GM12878 (cell line): Measurements from ENCODE around the gene SCGB3A1. TPM values are rescaled to one million over a fixed set of nuclear protein-coding genes. Genes with fewer than 3 reads are reported as not detected.

Source experiments
- ATAC-seq: fragments of 200-7000 bp; cut with Tn5 transposase; 3 replicates; pipeline ENCODE4 v1.9.1; 2020; ENCODE audit warnings: mild to moderate bottlenecking, moderate library complexity
- BruUV-seq: library from RNA; stranded (reverse); fragments of 400-500 nt; replicated peaks from 2 replicates; lab custom pipeline; 2021; lab: Mats Ljungman, UMichigan
- CTCF ChIA-PET: fragments of 300-600 bp; sonication (Branson Sonifier 250); formaldehyde crosslinking; extraction: SDS; loops from one replicate; lab custom pipeline; 2021; ENCODE audit warnings: inconsistent platforms; lab: Yijun Ruan, JAX
- POLR2A ChIA-PET: fragments of 350-600 bp; formaldehyde crosslinking; extraction: SDS; loops from one replicate; lab custom pipeline; 2021; ENCODE audit warnings: inconsistent platforms; lab: Charles Lee
- RAD21 ChIA-PET: fragments of 300-600 bp; sonication (Branson Sonifier 250); formaldehyde crosslinking; loops from one replicate; lab custom pipeline; 2023; ENCODE audit warnings: antibody characterized with exemption; ENCODE audit not compliant: unreplicated experiment; lab: Charles Lee
- SMC1A ChIA-PET: fragments of 300-600 bp; sonication (Branson Sonifier 250); formaldehyde crosslinking; loops from one replicate; lab custom pipeline; 2023; ENCODE audit not compliant: unreplicated experiment, uncharacterized antibody; lab: Charles Lee
- DNase-seq: peaks from one replicate; pipeline ENCODE4 v3.0.0-alpha.2; 2011; ENCODE audit warnings: low read depth, low spot score
- FAIRE-seq: peaks from 3 replicates; lab custom pipeline; 2011; peaks lifted over from hg19 to GRCh38; lab: Jason Lieb, UNC
- H2AFZ ChIP-seq: 2 replicates; pipeline ENCODE4 v1.6.0; 2011; ENCODE audit warnings: low read depth, low read length, control low read depth; ENCODE audit not compliant: control insufficient read depth
- H3K27ac ChIP-seq: 2 replicates; pipeline ENCODE4 v1.5.1; 2011; ENCODE audit warnings: control low read depth; ENCODE audit not compliant: control insufficient read depth, insufficient read depth
- H3K27me3 ChIP-seq, 2 experiments: replicated peaks in 1 of 2; 2 replicates each; pipeline versions ENCODE4 v1.6.0 to v1.6.1; 2011; ENCODE audit warnings: low read length in 1 of 2; ENCODE audit not compliant: control insufficient read depth in 2 of 2, insufficient read depth in 2 of 2
- H3K36me3 ChIP-seq, 2 experiments: 2 replicates each; pipeline ENCODE4 v1.5.1; 2011; ENCODE audit warnings: low read length in 1 of 2; ENCODE audit not compliant: control insufficient read depth in 2 of 2, insufficient read depth in 2 of 2
- H3K4me1 ChIP-seq: 2 replicates; pipeline ENCODE4 v1.6.1; 2011; ENCODE audit warnings: mild to moderate bottlenecking, low read length, moderate library complexity, mixed read lengths; ENCODE audit not compliant: control insufficient read depth, insufficient read depth
- H3K4me2 ChIP-seq: 2 replicates; pipeline ENCODE4 v1.6.0; 2011; ENCODE audit warnings: control low read depth; ENCODE audit not compliant: control insufficient read depth, insufficient read depth
- H3K4me3 ChIP-seq: fragments of 200-600 bp; sonication (generic); 2 replicates; pipeline ENCODE4 v1.5.1; 2016
- H3K79me2 ChIP-seq: 2 replicates; pipeline ENCODE4 v1.6.0; 2011; ENCODE audit warnings: low read length; ENCODE audit not compliant: control insufficient read depth, insufficient read depth
- H3K9ac ChIP-seq: 2 replicates; pipeline ENCODE4 v1.8.0; 2011; ENCODE audit warnings: low read length, control low read depth, mixed read lengths; ENCODE audit not compliant: control insufficient read depth, insufficient read depth
- H3K9me3 ChIP-seq: replicated peaks from 3 replicates; pipeline ENCODE4 v1.5.1; 2011; ENCODE audit warnings: mild to moderate bottlenecking, low read length; ENCODE audit not compliant: control insufficient read depth, insufficient read depth
- H4K20me1 ChIP-seq: 2 replicates; pipeline ENCODE4 v1.6.0; 2011; ENCODE audit not compliant: control insufficient read depth, insufficient read depth
- CEBPB ChIP-seq, 2 experiments: fragments of 150-350 bp in 1 of 2; IDR thresholded peaks; 2 replicates each; pipeline ENCODE4 v1.6.1; 2012 to 2014; ENCODE audit warnings: low read depth in 2 of 2, low read length in 2 of 2, borderline replicate concordance in 1 of 2, inconsistent platforms in 1 of 2
- CREB1 ChIP-seq: IDR thresholded peaks from 2 replicates; pipeline ENCODE4 v1.6.1; 2012; ENCODE audit warnings: low read depth, mild to moderate bottlenecking, inconsistent platforms
- EGR1 ChIP-seq, 2 experiments: IDR thresholded peaks; 1 replicate in 1 of 2; 2 replicates in 1 of 2; pipeline ENCODE4 v1.6.1; 2011 to 2012; ENCODE audit warnings: low read depth in 2 of 2, low read length in 2 of 2, borderline replicate concordance in 1 of 2, mild to moderate bottlenecking in 1 of 2, moderate library complexity in 1 of 2
- ETV6 ChIP-seq, 2 experiments: fragments of 450-650 bp in 1 of 2; IDR thresholded peaks in 1 of 2; conservative IDR thresholded peaks in 1 of 2; 2 replicates each; pipeline ENCODE4 v1.6.1; 2014; ENCODE audit warnings: antibody characterized with exemption in 1 of 2, borderline replicate concordance in 1 of 2, low read depth in 1 of 2, mild to moderate bottlenecking in 1 of 2, moderate library complexity in 1 of 2
- IRF4 ChIP-seq: IDR thresholded peaks from 2 replicates; pipeline ENCODE4 v1.6.1; 2011; ENCODE audit warnings: low read depth, low read length
- MEF2A ChIP-seq: IDR thresholded peaks from 2 replicates; pipeline ENCODE4 v1.6.1; 2011; ENCODE audit warnings: low read depth, mild to moderate bottlenecking, low read length, moderate library complexity; ENCODE audit not compliant: insufficient read depth
- MYC ChIP-seq: IDR thresholded peaks from 2 replicates; pipeline ENCODE4 v1.6.1; 2011; ENCODE audit warnings: mild to moderate bottlenecking, low read length, moderate library complexity, inconsistent platforms; ENCODE audit not compliant: insufficient read depth, insufficient replicate concordance, insufficient read length, severe bottlenecking
- POU2F2 ChIP-seq: IDR thresholded peaks from 3 replicates; pipeline ENCODE4 v1.6.1; 2011; ENCODE audit warnings: low read depth, mild to moderate bottlenecking, low read length, borderline replicate concordance
- RELA ChIP-seq: fragments of 450-650 bp; IDR thresholded peaks from 2 replicates; pipeline ENCODE4 v1.8.0; 2014; ENCODE audit warnings: borderline replicate concordance; ENCODE audit not compliant: partially characterized antibody
- TBL1XR1 ChIP-seq: IDR thresholded peaks from 2 replicates; pipeline ENCODE4 v1.6.1; 2012; ENCODE audit warnings: low read depth, low read length, improper control_type of control experiment
- WGBS: methylation state at CpG from one replicate; pipeline ENCODE4 v1.1.6; 2016; ENCODE audit warnings: low lambda C conversion rate; ENCODE audit not compliant: insufficient replicate concordance, insufficient coverage; ENCODE audit errors: missing lambda C conversion rate; 5-methylcytosine and 5-hydroxymethylcytosine counted together
- in situ Hi-C: fragments of 300-500 bp; cut with MboI; formaldehyde crosslinking; loops from 9 replicates; pipeline ENCODE4 v1.14.3; 2018; ENCODE audit warnings: mixed read lengths
- intact Hi-C: fragments of 100-400 bp; cut with micrococcal nuclease; formaldehyde crosslinking; loops from one replicate; pipeline ENCODE4 v1.14.2; 2022; ENCODE audit not compliant: unreplicated experiment
- polyA plus RNA-seq, 11 experiments: library from polyadenylated mRNA; depleted of rRNA in 4 of 11; unstranded in 6 of 11; stranded (reverse) in 5 of 11; fragments of >200 nt; fragmentation: Nextera tagmentation in 4 of 11; fragmentation: Illumina TruSeq in 1 of 11; extraction: Ambion mirVana in 4 of 11; extraction: Trizol in 1 of 11; gene quantifications; 1 replicate in 1 of 11; 2 replicates in 10 of 11; pipeline versions ENCODE4 v1.2.1 to v1.2.3, GENCODE V29; 2011 to 2016; ENCODE audit warnings: inconsistent platforms in 2 of 11, missing spikeins in 2 of 11, low read depth in 1 of 11
- total RNA-seq, 4 experiments: library from RNA; depleted of rRNA in 3 of 4; stranded (reverse); fragments of >200 nt in 3 of 4; fragmentation: Illumina TruSeq in 1 of 4; extraction: Trizol in 1 of 4; gene quantifications; 2 replicates each; pipeline versions ENCODE4 v1.2.1 to v1.2.3, GENCODE V29; 2013 to 2021
- TF ChIP-seq, protein P1 (sequence below): fragments of 450-650 bp; IDR thresholded peaks from 2 replicates; pipeline ENCODE4 v1.6.1; 2018; ENCODE audit warnings: mild to moderate bottlenecking, low read depth, moderate library complexity; ENCODE audit not compliant: partially characterized antibody
- TF ChIP-seq, protein P2 (sequence below): fragments of 450-650 bp; IDR thresholded peaks from 2 replicates; pipeline ENCODE4 v1.6.1; 2017; ENCODE audit warnings: low read depth, mild to moderate bottlenecking, moderate library complexity

SCGB3A1 gene
- total and polyA plus RNA-seq, 10 of the 15 experiments (the other 5 are each of a cell fraction or from before 2014, with no cell fraction given), result 0.46 TPM; not detected in 9

DNA sequence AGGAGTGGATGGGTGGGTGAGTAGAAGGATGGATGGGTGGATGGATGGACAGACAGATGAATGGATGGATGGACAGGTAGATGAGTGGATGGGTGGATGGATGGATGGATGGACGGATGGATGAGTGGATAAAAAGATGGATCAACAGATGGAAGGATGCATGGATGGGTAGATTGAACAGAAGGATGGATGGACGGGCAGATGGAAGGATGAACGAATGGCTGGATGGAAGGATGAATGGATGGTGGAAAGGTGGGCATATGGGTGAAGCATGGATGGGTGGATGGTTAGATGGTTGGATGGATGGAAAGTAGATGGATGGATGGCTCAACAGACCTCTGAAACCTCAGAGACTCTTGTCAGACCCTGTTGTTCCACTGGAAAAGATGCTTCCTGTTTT is 48.0 kb upstream of the SCGB3A1 start:
- TF ChIP-seq CEBPB (IDR thresholded peaks at IDR 0.05; ENCODE audit: borderline replicate concordance in 1 of 2, low read depth in 2 of 2, low read length in 2 of 2) (no peak), ETV6 (conservative IDR thresholded peaks at IDR 0.05 in 1 of 2, IDR thresholded peaks at IDR 0.05 in 1 of 2; ENCODE audit: borderline replicate concordance in 1 of 2, low read depth in 1 of 2) (no peak)
- Histone ChIP-seq H3K36me3 (no peaks in the 10 kb centered on the region), H3K79me2 (no peaks in the 10 kb centered on the region), H3K4me2 (no peak overlapping the region), H2AFZ (no peak overlapping the region), H3K4me1 (no peaks in the 10 kb centered on the region), H3K27ac (no peak overlapping the region), H3K4me3 (no peak overlapping the region), H3K9ac (no peak overlapping the region), H4K20me1 (no peaks in the 10 kb centered on the region), H3K9me3 (no peaks in the 10 kb centered on the region), H3K27me3 (no peaks in the 10 kb centered on the region)
- DNase-seq (no peak), ATAC-seq (no peak), FAIRE-seq (no peak)
- RAD21 ChIA-PET, result no interaction called here
- SMC1A ChIA-PET, result no interaction called here
- no TSS peak for BruUV-seq
- in situ Hi-C loops (no loop called here), intact Hi-C loops (no loop called here)
- CTCF ChIA-PET, result no interaction called here
- 36% methylated on average over 3 of the region's 3 CpGs for WGBS
- POLR2A ChIA-PET, result no interaction called here

DNA sequence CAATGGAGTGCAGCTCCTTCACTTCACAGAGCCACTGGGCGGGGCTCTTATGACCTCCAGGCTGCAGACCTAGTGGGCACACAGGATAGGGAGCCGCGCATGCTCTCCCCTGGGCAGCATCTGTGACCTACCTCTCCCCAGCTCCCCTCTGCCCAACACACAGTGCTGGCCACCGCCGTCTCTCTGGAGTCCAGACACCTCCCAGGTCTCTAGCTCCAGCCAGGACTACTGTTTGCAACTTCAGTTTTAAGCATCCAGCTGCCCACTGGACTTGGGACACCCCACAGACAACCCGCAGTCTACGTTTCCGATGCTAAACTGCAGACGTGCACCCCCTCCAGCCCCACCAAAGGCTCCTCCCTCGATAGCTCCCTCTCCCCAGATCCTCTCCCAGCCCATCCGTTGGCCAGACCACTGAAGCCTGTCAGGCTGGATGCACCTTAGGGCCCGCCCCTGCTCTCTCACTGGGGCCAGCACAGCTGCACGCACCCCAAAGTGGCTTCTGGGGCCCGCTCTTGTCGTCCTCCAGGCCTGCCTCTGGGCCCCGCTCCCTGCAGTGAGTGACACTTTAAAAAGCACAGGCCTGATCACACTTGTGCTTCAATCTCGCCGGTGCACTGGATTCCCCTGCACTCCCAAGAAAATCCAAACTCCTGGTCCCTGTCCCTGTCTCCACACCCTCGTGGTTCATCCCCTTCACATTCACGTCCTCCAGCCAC is 46.8 kb upstream of the SCGB3A1 start:
- Histone ChIP-seq H3K9me3 (no peaks in the 10 kb centered on the region), H3K4me3 (no peak overlapping the region), H3K4me2 (no peak overlapping the region), H3K79me2 (no peaks in the 10 kb centered on the region), H3K4me1 (no peaks in the 10 kb centered on the region), H3K36me3 (no peaks in the 10 kb centered on the region), H2AFZ (no peak overlapping the region), H3K9ac (no peak overlapping the region), H3K27me3 (no peaks in the 10 kb centered on the region), H3K27ac (no peak overlapping the region), H4K20me1 (no peaks in the 10 kb centered on the region)
- intact Hi-C loops (no loop called here), in situ Hi-C loops (no loop called here)
- 45% methylated on average over 20 of the region's 20 CpGs for WGBS
- DNase-seq (no peak), FAIRE-seq (no peak), ATAC-seq (no peak)
- ChIA-PET POLR2A (no interaction called here), CTCF (no interaction called here), SMC1A (no interaction called here), RAD21 (no interaction called here)
- BruUV-seq, result no TSS peak
- TF ChIP-seq, protein P1, sequence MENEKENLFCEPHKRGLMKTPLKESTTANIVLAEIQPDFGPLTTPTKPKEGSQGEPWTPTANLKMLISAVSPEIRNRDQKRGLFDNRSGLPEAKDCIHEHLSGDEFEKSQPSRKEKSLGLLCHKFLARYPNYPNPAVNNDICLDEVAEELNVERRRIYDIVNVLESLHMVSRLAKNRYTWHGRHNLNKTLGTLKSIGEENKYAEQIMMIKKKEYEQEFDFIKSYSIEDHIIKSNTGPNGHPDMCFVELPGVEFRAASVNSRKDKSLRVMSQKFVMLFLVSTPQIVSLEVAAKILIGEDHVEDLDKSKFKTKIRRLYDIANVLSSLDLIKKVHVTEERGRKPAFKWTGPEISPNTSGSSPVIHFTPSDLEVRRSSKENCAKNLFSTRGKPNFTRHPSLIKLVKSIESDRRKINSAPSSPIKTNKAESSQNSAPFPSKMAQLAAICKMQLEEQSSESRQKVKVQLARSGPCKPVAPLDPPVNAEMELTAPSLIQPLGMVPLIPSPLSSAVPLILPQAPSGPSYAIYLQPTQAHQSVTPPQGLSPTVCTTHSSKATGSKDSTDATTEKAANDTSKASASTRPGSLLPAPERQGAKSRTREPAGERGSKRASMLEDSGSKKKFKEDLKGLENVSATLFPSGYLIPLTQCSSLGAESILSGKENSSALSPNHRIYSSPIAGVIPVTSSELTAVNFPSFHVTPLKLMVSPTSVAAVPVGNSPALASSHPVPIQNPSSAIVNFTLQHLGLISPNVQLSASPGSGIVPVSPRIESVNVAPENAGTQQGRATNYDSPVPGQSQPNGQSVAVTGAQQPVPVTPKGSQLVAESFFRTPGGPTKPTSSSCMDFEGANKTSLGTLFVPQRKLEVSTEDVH, result no peak
- TF ChIP-seq EGR1 (IDR thresholded peaks at IDR 0.05; ENCODE audit: borderline replicate concordance in 1 of 2, low read depth in 2 of 2, low read length in 2 of 2) (no peak), POU2F2 (no peak), TBL1XR1 (no peak), RELA (no peak), MEF2A (no peak), IRF4 (no peak), CREB1 (no peak), MYC (no peak)
- TF ChIP-seq, protein P2, sequence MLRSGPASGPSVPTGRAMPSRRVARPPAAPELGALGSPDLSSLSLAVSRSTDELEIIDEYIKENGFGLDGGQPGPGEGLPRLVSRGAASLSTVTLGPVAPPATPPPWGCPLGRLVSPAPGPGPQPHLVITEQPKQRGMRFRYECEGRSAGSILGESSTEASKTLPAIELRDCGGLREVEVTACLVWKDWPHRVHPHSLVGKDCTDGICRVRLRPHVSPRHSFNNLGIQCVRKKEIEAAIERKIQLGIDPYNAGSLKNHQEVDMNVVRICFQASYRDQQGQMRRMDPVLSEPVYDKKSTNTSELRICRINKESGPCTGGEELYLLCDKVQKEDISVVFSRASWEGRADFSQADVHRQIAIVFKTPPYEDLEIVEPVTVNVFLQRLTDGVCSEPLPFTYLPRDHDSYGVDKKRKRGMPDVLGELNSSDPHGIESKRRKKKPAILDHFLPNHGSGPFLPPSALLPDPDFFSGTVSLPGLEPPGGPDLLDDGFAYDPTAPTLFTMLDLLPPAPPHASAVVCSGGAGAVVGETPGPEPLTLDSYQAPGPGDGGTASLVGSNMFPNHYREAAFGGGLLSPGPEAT, result no peak
